GM19372 (cell line): Measurements from ENCODE around the gene AGAP1.

ENCODE experiments used
- ATAC-seq: cut with Tn5 transposase; IDR thresholded peaks from one replicate; pipeline ENCODE4 v1.9.1; 2021; ENCODE audit warnings: mild to moderate bottlenecking, low read depth, moderate library complexity; ENCODE audit not compliant: unreplicated experiment

The AGAP1 gene

DNA sequence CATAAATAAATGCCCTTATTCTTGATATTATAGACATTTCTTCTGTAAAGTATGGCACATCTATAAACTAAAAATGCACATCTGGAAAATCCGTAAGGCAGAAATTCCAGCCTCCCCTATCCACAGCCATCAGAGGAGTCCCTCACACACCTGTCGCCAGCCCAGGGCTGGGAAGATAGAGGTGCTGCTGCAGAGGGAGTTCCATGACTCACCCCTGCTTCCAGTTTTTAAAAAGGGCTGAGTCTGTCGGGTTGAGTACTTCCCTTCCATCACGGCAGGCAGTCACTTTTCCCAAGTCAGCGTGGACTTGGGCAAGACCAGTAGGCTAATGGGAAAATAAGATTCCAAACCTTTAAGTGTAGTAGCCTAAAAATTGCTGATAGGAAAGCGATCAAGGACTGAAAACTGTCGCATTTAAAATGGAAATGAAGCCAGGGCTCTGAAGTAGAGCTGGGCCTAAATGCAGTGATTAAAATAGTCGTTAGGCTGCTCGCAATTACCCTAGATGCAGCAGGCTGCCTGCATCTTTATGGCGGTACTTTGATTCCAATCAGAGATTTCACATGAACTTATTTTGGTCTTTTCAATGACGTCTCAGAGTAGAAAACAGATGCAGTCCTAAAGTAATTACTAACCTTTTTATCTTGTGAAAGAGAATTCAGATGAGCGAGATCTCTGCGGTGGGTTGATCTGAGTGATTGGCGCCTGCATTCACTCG lies 280.5 kb downstream of the AGAP1 start:
- ATAC-seq, result no peak

DNA sequence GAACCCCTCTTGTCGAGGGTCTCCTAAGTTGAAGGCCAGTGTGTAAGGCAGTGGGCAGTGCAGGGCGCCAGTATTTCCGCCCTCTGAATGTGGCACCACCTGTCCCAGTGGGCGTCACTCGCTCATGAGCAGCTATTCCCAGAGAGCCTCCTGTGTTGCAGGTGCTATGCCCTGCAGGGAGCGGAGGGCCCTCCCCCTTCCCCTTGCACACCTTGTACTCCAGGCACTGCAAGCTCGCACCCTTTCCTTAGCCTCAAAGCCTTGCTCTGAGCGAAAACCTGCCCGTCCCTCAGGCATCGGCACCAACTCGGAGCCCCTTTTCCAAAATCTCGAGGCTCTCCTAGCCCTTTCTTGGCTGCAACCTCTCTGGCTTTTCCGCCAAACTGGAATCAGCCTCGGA lies 282.7 kb downstream of the AGAP1 start:
- no peak for ATAC-seq

DNA sequence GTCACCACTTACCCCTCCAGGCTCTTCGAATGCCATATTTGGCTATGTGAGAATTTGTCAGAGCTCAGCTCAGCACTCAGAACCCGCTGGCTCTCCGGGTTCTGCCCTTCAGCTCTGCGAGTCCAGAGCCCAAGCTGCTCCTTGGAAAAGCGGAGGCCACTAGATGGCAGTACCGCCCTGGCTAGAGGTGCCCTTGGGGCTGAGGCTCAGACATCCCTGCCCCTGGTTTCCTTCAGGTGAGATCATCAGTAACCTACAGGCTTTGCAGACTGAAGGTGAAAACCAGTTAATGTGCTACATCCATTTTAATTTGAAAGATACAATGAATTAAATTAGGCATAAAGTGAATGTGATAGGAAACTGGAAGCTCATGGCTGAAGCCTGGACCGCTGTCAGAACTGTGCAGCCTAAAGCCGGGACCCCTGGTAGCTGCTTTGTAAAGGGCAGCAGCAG lies 285.6 kb downstream of the AGAP1 start:
- ATAC-seq, result no peak

DNA sequence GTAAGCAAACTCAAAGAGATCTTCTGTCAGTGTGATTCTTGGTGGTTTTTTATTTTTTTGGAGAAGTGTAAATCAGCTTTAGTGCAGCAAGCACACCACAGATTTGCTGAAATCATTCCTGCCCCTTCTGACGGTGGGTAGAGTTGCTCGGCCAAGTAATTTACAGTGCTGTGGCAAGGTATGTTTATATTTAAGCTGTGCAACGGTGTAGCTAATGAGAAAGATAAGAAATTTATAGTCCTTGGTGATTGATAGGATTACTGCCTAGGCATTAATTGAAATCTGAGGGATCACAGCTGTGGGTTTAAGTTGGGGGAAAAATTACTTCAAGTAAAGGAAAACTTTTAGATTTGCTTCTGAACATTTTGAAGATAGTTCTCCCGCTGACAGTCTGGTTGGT lies 286.6 kb downstream of the AGAP1 start:
- ATAC-seq, result no peak

DNA sequence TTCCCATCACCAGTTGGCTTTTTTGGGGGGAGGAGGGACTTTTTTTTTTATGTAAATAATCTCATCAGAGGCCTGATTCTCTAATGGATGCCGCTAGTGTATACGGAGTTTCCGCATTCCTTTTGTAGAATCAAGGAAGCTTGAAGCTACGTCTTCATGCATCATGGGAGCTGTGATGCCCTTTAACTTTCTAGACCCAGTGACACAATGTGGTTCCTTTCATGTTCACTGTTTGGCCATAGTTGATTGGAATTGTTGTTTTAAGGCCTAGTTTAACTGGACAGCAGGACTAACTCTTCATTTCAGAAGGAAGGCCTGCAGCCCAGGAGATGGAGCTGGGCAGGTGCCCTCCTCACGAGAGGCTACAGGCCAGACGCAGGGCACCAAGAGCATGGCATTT lies 287.9 kb downstream of the AGAP1 start:
- ATAC-seq, result no peak

DNA sequence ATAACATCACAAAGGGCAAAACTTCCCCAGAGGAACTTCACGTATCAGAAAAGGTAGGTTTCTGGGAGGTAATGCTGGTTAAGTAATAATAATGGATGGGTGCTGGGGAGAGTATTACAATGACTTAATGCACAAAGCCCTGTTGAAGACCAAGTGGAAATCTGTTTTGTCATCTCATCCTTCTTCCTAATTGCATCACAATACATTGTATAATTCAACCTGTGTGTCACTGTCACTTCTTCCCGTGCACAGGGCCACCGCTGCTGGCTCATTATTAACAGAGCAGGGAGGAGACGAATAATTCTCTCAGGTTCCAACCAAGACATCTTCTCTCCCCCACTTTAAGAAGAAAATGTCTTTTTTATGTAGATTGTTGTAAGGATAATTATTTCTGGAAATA lies 290.9 kb downstream of the AGAP1 start:
- no peak for ATAC-seq

DNA sequence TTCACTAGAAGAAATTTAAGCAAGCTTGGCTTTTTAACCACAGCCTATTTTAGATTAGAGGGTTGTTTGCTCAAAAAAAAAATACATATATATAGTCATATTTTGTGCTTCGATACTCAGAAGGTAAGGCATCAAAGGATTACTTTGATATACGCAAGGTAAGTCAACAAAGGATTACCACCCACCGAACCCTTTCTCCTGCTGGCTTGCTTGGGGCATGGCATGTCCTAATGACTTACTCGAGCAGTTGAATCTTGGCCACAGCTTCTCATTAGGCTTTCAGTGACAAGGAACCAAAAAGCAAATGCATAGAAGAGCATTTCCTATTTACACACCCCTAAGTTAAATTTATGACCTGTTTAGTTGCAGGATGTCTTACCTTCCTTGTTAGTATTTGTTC lies 295.7 kb downstream of the AGAP1 start:
- no peak for ATAC-seq

DNA sequence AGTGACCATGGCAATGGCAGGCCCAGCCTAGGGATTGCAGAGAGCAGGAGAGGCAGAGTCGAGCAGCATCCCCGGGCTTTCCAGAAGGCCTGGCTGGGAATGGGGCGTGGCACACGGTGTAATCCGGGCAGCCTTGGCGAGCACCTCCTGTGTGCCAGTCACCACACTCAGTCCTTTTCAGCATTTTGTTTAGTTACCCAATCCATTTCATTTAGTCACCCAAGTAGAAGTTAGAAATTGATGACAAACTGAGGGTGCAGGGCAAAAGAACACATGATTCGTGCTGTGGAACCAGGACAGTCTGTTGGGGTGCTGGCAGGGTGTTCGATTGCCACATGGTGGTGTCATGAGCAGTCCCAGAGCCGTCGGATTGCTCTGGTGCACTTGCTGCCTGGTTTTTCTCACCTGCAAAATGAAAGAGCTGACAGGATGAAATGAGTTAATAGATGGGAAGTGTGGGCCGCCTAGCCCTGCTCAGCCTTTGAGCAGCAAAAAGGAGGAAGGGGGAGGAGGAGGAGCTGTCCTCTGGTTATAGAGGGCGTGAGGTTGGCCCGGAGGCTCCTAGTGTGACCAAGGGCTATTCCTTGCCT lies 299.4 kb downstream of the AGAP1 start:
- no peak for ATAC-seq

DNA sequence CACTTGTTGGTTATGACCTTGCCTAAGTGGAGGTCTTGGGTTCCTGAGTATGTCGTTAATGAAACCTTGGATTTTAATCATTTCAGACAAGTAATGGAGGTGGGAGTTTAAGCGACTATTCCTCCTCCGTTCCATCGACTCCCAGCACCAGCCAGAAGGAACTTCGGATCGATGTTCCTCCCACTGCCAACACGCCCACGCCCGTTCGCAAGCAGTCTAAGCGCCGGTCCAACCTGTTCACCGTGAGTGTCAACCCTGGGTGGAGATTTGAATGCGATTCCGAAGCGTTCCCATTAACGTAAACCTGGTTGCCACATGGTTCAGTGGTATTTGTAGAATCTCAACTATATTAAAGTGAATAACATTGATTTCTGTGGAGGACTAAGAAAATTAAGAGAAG lies 305.4 kb downstream of the AGAP1 start:
- no peak for ATAC-seq

DNA sequence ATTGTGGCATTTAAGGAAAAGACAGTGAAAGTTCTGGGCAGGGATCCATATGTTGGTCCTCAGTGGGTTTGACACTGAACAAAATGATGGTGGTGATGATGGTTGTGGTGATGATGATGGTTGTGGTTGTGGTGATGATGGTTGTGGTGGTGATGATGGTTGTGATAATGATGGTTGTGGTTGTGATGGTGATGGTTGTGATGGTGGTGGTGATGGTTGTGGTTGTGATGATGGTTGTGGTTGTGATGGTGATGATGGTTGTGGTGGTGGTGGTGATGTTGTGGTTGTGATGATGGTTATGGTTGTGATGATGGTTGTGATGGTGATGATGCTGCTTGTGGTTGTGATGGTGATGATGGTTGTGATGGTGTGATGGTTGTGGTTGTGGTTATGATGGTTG lies 308.7 kb downstream of the AGAP1 start:
- ATAC-seq, result no peak

DNA sequence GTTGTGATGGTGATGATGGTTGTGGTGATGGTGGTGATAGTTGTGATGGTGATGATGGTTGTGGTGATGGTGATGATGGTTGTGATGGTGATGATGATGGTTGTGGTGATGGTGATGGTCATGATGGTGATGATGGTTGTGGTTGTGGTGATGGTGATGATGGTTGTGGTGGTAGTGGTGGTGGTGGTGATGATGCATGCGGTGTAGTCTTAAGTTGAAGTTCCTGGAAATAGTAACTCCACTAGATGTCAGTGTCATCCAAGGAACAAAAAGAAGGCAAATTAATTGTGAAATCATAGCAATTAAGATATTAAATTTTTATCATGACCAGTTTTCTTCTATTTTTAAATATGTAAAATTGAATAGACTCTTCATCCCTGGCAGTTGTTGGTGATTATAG lies 309.2 kb downstream of the AGAP1 start:
- ATAC-seq, result no peak

DNA sequence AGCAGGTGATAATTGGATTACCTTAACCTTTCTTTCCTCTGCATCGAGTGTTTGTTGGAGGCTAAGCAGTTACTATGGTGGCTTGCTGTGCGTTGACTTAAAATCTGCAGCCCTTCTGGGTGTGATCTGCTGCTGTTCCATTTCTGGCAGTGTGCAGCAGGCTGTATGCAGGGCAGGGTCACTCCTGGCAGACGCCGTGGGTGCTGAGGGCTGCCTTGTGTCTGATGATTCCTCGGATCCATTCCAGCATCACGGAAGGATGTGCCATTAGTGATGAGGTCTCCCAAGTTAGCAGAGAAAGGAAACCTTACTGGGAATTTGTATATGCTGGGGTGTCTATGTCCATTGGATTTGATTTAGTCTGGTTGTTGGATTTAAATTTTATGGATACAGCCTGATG lies 310.8 kb downstream of the AGAP1 start:
- no peak for ATAC-seq

DNA sequence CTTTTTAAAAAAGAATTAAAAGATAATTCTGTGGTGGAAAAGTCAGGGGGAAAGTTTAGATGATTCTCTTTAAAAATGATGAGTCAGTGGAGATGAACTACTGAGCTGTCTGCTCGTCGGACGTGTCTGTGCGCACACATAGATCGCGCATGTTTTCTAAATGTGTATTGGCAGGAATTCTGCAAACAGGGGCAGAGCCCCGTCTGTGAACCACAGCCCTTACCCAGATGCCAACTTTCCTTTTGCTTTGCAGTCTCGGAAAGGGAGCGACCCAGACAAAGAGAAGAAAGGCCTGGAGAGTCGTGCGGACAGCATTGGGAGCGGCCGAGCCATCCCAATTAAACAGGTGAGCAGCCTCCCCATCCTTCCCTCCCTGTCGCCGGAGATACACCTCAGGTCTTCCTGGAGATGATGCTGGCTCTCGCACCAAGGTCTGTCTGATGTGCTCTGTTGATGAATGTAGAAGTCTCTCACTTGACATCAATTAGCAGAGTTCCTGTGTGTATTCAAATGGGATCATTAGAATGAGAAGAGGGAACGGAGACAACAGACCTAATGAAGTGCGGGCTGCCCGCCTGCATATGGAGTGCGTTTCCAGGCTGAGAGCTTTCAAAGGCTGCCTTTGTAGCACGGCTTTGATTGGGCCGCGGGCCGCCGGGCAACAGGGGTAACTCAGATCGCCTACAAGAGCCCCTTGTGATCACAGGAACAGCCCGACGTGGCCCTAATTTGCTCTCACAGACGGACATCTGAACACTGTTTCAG lies 313.3 kb downstream of the AGAP1 start:
- no peak for ATAC-seq

DNA sequence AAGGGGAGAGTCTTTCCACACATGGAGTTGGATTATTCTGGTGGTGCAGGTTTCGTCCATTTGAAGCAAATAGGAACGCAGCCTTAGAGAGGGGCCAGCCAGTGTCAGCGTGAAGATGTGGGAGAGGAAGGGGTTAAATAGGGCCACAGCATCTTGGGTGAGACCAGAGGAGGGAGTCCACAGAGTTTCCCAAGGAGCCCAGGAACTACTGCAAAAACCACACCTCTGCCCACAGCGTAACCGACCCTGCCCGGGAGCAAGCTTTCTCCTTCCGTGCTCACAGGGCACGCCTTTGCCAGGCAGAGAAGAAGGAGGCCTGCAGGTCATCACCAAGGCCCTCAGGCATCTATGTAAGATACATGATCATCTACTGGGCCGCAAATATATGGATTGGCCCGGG lies 314.5 kb downstream of the AGAP1 start:
- no peak for ATAC-seq

DNA sequence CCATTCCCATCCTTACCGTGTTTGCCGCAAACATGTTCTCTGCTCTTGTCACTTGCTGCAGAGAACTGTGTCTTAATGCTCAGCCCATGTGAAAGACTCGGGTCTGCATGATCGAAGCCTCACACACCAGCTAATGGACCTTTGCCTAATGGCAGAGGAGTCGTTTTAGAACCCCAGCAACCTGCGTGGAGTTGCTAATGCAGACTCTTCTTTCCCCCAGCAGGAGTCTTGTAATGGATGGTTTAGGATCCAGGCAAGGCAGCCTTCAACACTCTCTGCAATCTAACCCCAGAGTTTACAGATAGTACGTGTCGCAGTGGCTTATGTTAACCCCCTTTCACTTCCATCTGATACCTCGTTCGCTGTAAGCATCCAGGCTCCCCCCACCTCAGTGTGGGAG lies 316.4 kb downstream of the AGAP1 start:
- ATAC-seq, result no peak

DNA sequence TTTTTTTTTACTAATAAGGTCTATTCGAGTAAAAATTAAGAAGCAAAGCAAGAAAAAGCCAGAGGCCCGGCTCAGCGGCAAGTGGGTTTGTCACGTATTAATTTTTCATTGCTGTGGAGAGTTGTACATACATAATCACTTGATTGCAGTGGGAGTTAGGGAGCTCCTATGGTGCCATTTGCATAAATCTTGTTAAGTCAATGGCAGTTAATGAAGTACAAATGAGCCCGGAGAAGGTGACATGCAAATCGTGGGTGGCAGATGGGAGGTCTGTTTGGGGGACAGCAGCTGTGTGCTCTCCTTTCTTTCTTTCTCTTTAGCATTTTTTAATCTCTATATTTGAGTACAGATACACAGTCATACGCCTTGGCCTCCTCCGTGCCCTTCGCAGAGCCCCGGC lies 317.0 kb downstream of the AGAP1 start:
- ATAC-seq, result no peak

DNA sequence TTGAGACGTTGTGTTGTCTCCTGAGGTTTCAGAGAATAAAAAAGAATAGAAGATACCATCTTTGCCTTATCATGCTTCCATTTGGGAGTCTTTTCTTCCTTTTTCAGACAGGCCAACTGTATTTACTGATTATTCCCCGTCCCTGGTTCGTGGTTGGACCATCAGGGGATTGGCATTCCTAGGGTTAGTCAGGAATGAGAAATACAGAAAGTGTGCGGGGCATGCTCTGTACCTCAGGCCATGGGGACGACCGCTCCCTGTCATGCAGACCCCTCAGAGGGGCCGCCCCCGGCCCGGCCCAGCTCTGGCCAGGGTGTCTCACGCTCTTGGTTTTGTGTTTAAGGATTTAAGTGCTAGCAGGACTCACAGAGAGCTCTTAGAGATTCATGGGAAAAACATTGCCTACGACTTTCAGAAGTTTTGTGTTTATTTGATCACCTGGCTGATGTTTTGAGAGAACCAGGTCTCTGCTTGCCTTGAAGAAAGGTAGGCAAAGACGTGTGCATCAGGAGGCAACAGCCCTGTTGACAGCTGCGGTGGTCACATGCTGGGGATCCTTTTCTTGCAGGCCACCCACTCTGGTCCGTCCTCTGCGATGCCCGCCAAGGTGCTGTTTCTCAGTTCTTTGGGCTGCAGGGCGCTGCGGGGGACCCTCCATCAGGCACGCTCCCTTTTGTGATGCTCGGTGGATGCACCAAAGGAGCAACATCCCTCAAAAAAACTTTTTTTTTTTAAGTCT lies 317.8 kb downstream of the AGAP1 start:
- ATAC-seq, result no peak

DNA sequence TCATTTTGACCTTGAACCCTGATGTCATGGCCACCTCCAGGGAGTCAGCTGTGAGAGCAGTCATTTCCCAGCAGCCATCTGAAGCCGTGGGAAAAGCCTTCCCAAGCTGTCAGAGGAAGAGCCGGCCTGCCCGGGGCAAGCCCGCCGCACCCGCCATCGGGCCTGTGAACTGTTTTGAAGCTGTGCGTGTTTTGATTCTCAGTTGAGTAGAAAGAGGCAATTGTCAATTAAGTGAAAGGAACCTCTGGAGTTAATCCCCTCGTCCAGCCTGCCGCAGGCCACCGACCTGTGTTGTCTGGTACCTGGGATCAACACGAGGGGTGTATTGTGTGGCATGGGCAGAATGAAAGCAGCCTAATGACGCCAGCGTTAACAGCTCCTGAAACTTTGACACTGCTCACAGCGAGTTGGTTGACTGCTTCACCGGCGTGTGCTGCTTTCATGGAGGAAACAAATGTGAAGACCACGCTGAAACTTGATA lies 318.4 kb downstream of the AGAP1 start:
- ATAC-seq, result no peak

DNA sequence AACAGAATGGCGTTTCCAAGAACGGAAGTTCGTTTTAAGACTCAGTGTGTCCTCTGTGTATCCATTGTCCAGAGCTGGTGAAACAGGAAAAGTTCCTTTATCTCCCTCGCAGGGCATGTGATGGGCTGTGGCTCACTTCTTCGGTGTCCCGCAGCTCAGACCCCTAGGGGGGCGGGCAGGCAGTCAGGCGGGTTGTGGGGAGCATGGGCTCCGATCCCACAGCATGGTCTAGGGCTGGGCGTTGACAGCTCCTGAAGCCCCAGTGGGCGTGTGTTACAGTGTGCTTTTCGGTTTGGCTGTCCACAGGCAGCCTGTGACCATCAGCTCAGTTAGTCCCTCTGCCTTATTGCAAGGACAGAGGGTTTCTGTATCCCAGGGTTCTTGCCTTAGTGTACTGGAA lies 319.6 kb downstream of the AGAP1 start:
- ATAC-seq, result no peak

DNA sequence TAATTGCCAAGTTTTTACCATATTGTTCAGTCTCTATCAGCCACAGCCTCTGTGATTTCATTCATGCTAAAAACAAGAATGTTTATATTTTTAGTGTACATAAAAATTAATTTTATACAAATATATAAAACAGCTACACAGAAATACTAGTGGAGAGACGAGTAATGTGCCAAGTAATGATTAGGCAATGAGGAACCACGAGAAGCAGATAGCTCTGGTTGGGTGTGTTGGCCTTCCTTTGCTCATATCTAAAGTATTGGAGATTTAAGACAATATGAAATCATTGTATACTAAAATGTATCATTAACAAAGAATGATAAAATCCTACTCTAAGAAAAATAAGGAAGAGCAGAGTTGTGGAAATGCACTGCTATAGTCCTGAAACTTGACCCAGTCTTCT lies 326.7 kb downstream of the AGAP1 start:
- no peak for ATAC-seq

DNA sequence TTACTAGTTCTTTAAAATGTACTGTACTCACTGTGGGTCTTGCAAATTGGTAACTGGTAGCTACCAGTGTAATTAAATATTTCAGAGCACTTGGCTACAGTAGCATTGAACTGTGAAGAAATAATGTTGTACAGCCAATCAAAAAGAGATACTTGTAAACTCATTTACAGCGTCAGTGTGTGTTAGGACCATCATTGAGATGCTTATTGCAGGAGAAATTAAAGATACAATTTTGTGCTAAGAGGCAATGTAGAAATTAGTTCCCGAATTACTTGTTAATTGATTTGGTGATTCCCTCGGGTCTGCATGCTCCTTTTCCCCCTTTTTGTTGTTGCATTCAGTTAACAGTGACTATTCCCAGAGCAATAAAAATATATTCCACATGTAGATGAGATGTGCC lies 330.5 kb downstream of the AGAP1 start:
- no peak for ATAC-seq
